HUES64 (cell line): Measurements from ENCODE around the gene COL4A2.

ENCODE experiments used
- H3K27ac ChIP-seq: 2 replicates; pipeline ENCODE4 v1.7.0; 2013; ENCODE audit warnings: low read depth, low read length, inconsistent platforms
- H3K27me3 ChIP-seq: 2 replicates; pipeline ENCODE4 v1.6.1; 2013; ENCODE audit warnings: mild to moderate bottlenecking, low read length; ENCODE audit not compliant: insufficient read depth
- H3K36me3 ChIP-seq: 2 replicates; pipeline ENCODE4 v1.6.1; 2013; ENCODE audit warnings: mild to moderate bottlenecking, low read length; ENCODE audit not compliant: insufficient read depth
- H3K4me1 ChIP-seq: 2 replicates; pipeline ENCODE4 v1.6.1; 2013; ENCODE audit warnings: mild to moderate bottlenecking, low read length, moderate library complexity; ENCODE audit not compliant: insufficient read depth
- H3K4me3 ChIP-seq: 2 replicates; pipeline ENCODE4 v1.5.1; 2013; ENCODE audit warnings: mild to moderate bottlenecking, low read length, moderate library complexity
- H3K9ac ChIP-seq: 2 replicates; pipeline ENCODE4 v1.6.1; 2013; ENCODE audit warnings: mild to moderate bottlenecking, low read depth, low read length
- H3K9me3 ChIP-seq: 2 replicates; pipeline ENCODE4 v1.6.1; 2013; ENCODE audit warnings: low read depth, low read length; ENCODE audit not compliant: insufficient read depth
- WGBS: fragments of 150-250, 120-280 bp; methylation state at CpG from one replicate; pipeline ENCODE4 v1.1.7; 2013; ENCODE audit warnings: missing lambda C conversion rate; 5-methylcytosine and 5-hydroxymethylcytosine counted together

Gene COL4A2

DNA sequence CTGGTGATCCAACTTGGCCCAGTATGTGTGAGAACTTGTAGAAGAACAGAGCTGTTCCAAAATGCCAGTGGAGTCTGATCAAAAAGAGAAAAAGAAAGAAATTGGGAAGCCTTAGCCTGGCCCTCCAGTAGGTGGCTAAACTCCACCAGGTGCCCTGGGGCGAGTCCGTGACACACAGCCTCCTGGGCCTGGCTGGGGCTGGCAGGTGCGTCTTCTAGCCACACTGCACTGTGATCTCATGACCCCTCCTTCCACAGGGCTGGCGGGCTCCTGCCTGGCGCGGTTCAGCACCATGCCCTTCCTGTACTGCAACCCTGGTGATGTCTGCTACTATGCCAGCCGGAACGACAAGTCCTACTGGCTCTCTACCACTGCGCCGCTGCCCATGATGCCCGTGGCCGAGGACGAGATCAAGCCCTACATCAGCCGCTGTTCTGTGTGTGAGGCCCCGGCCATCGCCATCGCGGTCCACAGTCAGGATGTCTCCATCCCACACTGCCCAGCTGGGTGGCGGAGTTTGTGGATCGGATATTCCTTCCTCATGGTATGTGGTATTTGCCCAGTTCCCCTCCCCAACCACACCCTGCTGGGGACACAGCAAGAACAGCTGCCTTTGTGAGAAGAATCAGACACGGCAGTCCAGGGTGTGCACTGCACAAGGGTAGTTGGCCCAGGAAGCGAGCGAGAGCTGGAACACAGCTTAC lies 200.7 kb downstream of the COL4A2 start:
- peaks cover 85% of the 10 kb centered on the region for H3K36me3 ChIP-seq
- no peaks in the 10 kb centered on the region for H3K9me3 ChIP-seq
- WGBS = 94% methylated on average over 23 of the region's 23 CpGs
- H3K27me3 ChIP-seq = no peaks in the 10 kb centered on the region
- no peak overlapping the region for H3K9ac ChIP-seq
- H3K27ac ChIP-seq = no peak overlapping the region
- H3K4me3 ChIP-seq = no peak overlapping the region
- no peaks in the 10 kb centered on the region for H3K4me1 ChIP-seq

DNA sequence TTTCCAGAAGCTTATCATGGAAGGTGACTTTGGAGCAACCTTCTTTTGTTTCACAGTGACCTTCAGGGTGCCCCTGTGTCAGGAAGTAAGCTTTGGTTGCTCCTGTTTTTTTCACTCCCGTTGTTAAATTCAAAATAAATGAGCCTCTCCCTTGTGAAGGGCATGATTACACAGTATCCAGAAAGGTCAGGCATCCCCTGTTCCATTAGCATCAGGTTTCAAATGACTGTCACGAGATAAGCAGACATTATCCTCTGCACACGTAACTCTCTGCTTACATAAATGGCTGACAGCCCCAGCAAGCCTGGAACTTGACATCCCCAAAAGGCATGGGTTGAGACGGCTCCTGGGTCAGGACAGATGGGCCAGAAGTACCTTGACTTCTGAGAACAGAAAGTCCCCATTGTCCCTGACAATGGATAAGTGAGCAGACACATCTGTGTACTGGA lies 202.4 kb downstream of the COL4A2 start:
- Histone ChIP-seq H3K4me1 (no peaks in the 10 kb centered on the region), H3K9me3 (no peaks in the 10 kb centered on the region), H3K27ac (no peak overlapping the region), H3K9ac (no peak overlapping the region), H3K4me3 (no peak overlapping the region), H3K27me3 (no peaks in the 10 kb centered on the region), H3K36me3 (peaks cover 77% of the 10 kb centered on the region)
- 78% methylated on average over 4 of the region's 4 CpGs for WGBS

DNA sequence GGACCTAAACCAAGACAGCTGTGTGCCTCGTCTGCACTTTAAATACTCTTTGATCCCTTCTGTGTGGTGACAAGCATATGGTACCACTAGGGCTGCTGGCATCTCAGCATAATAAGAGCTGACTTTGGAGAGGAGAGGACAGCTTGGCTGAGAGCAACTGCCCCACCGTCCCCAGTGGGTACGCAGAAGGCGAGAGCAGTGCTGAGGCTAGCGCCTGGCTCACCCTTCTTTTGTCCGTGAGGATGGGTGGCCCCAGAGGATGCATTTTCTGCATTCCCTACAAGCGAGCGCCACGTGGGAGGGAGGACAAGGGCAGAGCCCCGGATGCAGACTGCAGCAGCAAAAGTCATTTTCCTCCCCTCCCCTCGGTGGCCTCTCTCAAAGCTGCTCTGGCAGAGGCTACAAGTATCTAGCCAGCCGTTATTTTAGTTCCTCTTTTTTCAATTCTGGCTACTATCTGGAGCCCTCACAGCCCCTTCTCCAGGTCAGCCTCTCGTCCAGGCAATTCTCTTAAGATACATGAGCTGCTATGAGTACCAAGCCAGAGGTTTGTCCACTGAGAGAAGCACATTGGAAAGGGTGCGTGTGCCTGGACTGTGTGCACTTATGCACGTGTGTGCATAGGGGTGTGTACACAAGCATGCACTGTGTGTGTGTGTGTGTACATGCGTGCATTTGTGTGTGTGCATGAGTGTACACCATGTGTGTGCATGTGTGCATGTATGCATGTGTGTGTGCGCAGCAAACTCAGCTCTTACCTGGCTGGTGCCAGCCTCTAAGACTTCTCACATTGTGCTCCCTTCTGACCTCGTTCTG lies 203.1 kb downstream of the COL4A2 start:
- Histone ChIP-seq H3K27me3 (no peaks in the 10 kb centered on the region), H3K36me3 (peaks cover 76% of the 10 kb centered on the region), H3K9me3 (no peaks in the 10 kb centered on the region), H3K27ac (no peak overlapping the region), H3K4me1 (no peaks in the 10 kb centered on the region), H3K4me3 (no peak overlapping the region), H3K9ac (no peak overlapping the region)
- WGBS = 85% methylated on average over 18 of the region's 18 CpGs

DNA sequence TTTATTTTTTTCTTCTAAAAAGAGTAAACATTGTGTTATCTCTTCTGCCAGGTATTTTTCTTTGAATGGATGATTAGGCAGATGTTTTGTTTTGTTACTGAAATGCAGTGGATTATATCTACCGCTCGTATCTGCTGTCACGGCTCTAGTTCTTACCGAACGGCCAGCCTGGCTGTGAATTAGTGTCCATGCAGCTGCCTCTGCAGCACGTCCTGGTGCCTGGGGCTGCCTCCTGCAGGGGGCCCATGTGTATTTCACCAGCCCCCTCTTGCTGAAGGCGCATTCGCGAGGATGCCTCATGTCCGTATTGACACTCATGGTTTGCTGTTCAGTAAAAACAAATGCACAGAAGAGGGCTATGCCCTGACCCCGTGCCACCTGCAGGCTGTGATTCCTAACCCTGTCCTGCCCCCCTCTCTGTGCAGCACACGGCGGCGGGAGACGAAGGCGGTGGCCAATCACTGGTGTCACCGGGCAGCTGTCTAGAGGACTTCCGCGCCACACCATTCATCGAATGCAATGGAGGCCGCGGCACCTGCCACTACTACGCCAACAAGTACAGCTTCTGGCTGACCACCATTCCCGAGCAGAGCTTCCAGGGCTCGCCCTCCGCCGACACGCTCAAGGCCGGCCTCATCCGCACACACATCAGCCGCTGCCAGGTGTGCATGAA lies 204.6 kb downstream of the COL4A2 start:
- Histone ChIP-seq H3K9me3 (no peaks in the 10 kb centered on the region), H3K27me3 (no peaks in the 10 kb centered on the region), H3K4me1 (no peaks in the 10 kb centered on the region), H3K36me3 (peaks cover 66% of the 10 kb centered on the region), H3K27ac (no peak overlapping the region), H3K4me3 (no peak overlapping the region), H3K9ac (no peak overlapping the region)
- WGBS = 94% methylated on average over 31 of the region's 31 CpGs

DNA sequence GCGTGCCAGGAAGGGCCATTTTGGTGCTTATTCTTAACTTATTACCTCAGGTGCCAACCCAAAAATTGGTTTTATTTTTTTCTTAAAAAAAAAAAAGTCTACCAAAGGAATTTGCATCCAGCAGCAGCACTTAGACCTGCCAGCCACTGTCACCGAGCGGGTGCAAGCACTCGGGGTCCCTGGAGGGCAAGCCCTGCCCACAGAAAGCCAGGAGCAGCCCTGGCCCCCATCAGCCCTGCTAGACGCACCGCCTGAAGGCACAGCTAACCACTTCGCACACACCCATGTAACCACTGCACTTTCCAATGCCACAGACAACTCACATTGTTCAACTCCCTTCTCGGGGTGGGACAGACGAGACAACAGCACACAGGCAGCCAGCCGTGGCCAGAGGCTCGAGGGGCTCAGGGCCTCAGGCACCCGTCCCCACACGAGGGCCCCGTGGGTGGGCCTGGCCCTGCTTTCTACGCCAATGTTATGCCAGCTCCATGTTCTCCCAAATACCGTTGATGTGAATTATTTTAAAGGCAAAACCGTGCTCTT lies 205.2 kb downstream of the COL4A2 start:
- H3K36me3 ChIP-seq = peaks cover 59% of the 10 kb centered on the region
- no peak overlapping the region for H3K27ac ChIP-seq

DNA sequence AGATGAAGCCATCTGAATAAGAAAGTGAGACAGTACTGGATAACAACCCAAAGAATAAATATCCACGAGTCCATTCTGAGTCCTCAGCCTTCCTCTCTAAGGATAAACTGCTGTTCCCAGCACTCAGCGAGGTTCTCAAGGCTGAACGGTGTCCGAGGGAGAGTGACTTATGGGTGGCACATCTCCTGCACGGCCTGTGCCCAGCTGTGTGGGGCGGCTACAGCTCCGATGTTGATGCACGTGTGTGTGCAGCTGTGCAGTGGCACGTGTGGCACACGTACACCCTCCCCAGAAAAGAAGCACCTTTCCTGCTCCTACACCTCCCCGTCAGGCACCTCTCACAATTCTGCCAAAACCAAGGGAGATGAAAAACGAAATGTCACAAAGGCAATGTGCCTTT lies 209.4 kb downstream of the COL4A2 start:
- Histone ChIP-seq H3K4me1 (no peaks in the 10 kb centered on the region), H3K27me3 (no peaks in the 10 kb centered on the region), H3K9me3 (no peaks in the 10 kb centered on the region), H3K36me3 (peaks cover 22% of the 10 kb centered on the region), H3K9ac (no peak overlapping the region), H3K27ac (no peak overlapping the region), H3K4me3 (no peak overlapping the region)
- WGBS = 89% methylated on average over 12 of the region's 12 CpGs

More for the DNA sequence above, 205.2 kb downstream of the COL4A2 start:
- WGBS = 97% methylated on average over 17 of the region's 17 CpGs
- H3K9me3 ChIP-seq = no peaks in the 10 kb centered on the region
- no peaks in the 10 kb centered on the region for H3K27me3 ChIP-seq
- no peak overlapping the region for H3K4me3 ChIP-seq
- no peaks in the 10 kb centered on the region for H3K4me1 ChIP-seq
- H3K9ac ChIP-seq = no peak overlapping the region

DNA sequence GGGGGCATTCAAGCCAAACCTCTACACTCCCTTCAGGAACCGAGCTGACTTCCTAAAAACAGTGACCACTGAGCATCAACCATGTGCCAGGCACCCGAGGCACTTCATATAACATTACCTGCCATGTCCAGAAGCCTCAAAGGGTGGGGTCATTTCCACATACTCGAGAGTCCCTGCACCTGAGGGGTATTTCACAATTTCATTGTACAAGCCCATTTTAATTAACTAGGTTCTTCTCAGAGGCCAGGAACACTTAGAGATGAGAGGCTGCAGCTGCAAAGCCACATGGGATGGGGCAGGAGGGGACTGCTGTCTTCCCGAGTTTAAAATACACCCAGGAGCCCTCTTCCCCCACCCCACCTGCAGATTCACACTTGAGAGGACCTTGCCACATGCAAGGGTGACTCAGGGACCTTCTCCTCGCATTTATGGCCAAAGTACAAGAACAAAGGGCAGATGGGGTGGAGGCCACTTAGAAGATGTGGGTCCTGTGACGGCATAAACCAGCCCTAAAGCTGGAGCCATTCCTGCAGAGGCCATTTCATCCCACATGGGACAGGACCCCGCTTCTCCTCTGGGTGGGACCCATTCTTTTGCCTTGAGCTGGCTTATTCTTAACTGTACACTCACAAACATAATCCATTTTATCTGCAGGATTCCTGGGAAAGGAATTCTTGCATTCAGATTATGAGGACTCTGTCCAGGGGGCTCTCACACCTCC lies 210.6 kb downstream of the COL4A2 start:
- WGBS = 88% methylated on average over 7 of the region's 7 CpGs
- peaks cover 10% of the 10 kb centered on the region for H3K36me3 ChIP-seq
- no peaks in the 10 kb centered on the region for H3K4me1 ChIP-seq

DNA sequence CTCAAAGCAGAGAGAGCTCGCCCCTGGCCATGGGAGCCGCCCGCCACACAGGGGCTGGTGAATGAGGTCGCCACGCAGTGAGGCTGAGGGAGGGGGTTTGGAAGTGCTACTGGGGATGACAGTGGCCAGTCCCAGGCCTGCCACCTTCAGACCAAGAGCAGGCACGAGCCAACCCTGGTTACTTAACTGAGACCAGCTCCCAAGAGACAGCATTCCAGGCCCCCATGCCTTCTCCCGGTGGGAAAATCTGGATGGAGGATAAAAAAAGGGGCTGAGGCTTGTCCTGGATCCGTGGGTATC lies 211.1 kb downstream of the COL4A2 start:
- Histone ChIP-seq H3K27me3 (no peaks in the 10 kb centered on the region), H3K36me3 (peaks cover 10% of the 10 kb centered on the region)
- WGBS = 85% methylated on average over 8 of the region's 8 CpGs

More for the DNA sequence above, 210.6 kb downstream of the COL4A2 start:
- no peak overlapping the region for H3K4me3 ChIP-seq
- H3K9ac ChIP-seq = no peak overlapping the region
- no peak overlapping the region for H3K27ac ChIP-seq
- H3K9me3 ChIP-seq = no peaks in the 10 kb centered on the region
- H3K27me3 ChIP-seq = no peaks in the 10 kb centered on the region

DNA sequence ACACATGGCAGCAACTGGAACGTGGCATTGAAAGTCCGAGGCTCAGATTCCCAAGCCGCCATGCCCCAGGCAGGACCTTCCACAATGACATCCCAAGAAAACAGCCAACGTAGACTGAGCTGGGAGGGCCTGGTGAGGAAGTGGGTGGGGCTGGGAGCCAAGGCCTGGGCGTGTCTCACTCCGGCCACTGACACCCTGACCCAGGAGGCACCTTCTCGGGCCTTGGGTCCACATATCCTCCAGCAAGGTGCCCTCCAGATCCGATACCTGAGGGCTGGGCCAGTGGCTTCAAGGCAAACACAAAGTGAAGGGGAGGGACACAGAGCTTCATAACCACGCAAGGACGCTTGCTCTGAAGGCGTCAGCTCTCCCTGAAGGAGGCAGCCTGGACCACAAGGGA lies 211.5 kb downstream of the COL4A2 start:
- H3K9ac ChIP-seq = no peak overlapping the region
- no peaks in the 10 kb centered on the region for H3K4me1 ChIP-seq
- H3K9me3 ChIP-seq = no peaks in the 10 kb centered on the region
- no peak overlapping the region for H3K27ac ChIP-seq
- no peaks in the 10 kb centered on the region for H3K27me3 ChIP-seq
- H3K36me3 ChIP-seq = peaks cover 12% of the 10 kb centered on the region
- no peak overlapping the region for H3K4me3 ChIP-seq
- 86% methylated on average over 11 of the region's 11 CpGs for WGBS

More for the DNA sequence above, 211.1 kb downstream of the COL4A2 start:
- Histone ChIP-seq H3K4me1 (no peaks in the 10 kb centered on the region), H3K9ac (no peak overlapping the region), H3K4me3 (no peak overlapping the region), H3K27ac (no peak overlapping the region), H3K9me3 (no peaks in the 10 kb centered on the region)

DNA sequence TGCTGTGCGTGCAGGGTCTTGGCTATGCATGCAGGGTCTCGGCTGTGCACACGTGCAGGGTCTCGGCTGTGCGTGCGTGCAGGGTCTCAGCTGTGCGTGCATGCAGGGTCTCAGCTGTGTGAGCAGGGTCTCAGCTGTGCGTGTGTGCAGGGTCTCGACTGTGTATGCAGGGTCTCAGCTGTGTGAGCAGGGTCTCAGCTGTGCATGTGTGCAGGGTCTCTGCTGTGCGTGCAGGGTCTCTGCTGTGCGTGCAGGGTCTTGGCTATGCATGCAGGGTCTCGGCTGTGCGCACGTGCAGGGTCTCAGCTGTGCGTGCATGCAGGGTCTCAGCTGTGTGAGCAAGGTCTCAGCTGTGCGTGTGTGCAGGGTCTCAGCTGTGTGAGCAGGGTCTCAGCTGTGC lies 212.0 kb downstream of the COL4A2 start:
- H3K9ac ChIP-seq = no peak overlapping the region
- H3K9me3 ChIP-seq = no peaks in the 10 kb centered on the region
- no peaks in the 10 kb centered on the region for H3K4me1 ChIP-seq
- no peak overlapping the region for H3K27ac ChIP-seq
- 97% methylated on average over 16 of the region's 16 CpGs for WGBS
- no peaks in the 10 kb centered on the region for H3K27me3 ChIP-seq
- peaks cover 12% of the 10 kb centered on the region for H3K36me3 ChIP-seq
- no peak overlapping the region for H3K4me3 ChIP-seq
